ENCODE results near the gene VAT1.
"Not testable (repeated sequence)": the region's sequence is repeated elsewhere in the genome, so short reads cannot be mapped to it uniquely, and the experiment has no call there.

Gene VAT1

GRCh38 chr17:42973323-42973722 is 48.9 kb downstream of the VAT1 start:
- not testable (repeated sequence) for DNase-seq (ENCODE audit: low read depth)

- no peak for DNase-seq (ENCODE audit: low read depth)
Observed at GRCh38 chr17:42971589-42971988, 50.6 kb downstream of the VAT1 start.

- DNase-seq (ENCODE audit: low read depth), result no peak
Observed at GRCh38 chr17:42969001-42969581, 53.1 kb downstream of the VAT1 start.

GRCh38 chr17:42967925-42968324 is 54.3 kb downstream of the VAT1 start:
- no peak for DNase-seq (ENCODE audit: low read depth)

Measured in activated T-helper 1 cell treated with Interleukin-2 at 50 U/mL for 16 hours (primary cell).